ENCODE data around the gene ERMAP. TPM values are rescaled to one million over a fixed set of nuclear protein-coding genes. Genes with fewer than 3 reads are reported as not detected.
A peak's percentile ranks its signal among the peaks of the same experiment; 100 is the strongest.
"Not testable (repeated sequence)": the region's sequence is repeated elsewhere in the genome, so short reads cannot be mapped to it uniquely, and the experiment has no call there.

ERMAP gene
- total and polyA plus RNA-seq, 5 experiments from 2014 or later, result 1.1 to 9.4 (median 2.9) TPM

DNA sequence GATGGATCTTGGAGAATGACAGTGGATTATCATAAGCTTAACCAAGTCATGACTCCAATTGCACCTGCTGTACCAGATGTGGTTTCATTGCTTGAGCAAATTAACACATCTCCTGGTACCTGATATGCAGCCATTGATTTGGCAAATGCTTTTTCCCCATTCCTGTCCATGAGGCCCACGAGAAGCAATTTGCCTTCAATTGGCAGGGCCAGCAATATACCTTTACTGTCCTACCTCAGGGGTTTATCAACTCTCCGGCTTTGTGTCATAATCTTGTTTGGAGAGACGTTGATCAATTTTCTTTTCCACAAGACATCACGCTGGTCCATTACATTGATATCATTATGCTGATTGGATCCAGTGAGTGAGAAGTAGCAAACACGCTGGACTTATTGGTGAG, 49.6 kb downstream of the ERMAP start:
- no peak overlapping the region for H3K27ac Mint-ChIP-seq
- ATAC-seq (no peak), DNase-seq (no peak)
- peaks cover 0 to 4% (median 1%) of the 10 kb centered on the region in 4 donors for H3K4me1 Mint-ChIP-seq
- peaks cover 0 to 6% (median 0%) of the 10 kb centered on the region in 9 donors for H3K9me3 Mint-ChIP-seq
- POLR2A ChIA-PET, result no interaction called here
- peaks cover 7 to 21% (median 12%) of the 10 kb centered on the region in 5 donors for H3K27me3 Mint-ChIP-seq
- H3K4me3 Mint-ChIP-seq, result no peak overlapping the region
- peaks cover 0 to 6% (median 4%) of the 10 kb centered on the region in 3 donors for H3K36me3 Mint-ChIP-seq

DNA sequence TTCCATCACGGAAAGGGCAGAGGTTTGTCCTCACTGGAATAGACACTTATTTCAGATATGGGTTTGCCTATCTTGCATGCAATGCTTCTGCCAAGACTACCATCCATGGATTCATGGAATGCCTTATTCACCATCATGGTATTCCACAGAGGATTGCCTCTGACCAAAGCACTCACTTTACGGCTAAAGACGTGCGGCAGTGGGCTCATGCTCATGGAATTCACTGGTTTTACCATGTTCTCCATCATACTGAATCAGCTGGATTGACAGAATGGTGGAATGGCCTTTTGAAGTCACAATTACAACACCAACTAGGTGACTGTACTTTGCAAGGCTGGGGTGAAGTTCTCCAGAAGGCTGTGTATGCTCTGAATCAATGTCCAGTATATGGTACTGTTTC, 51.5 kb downstream of the ERMAP start:
- H3K4me3 Mint-ChIP-seq, H3K9me3 Mint-ChIP-seq, H3K4me1 Mint-ChIP-seq, H3K36me3 Mint-ChIP-seq, POLR2A ChIA-PET, H3K27me3 Mint-ChIP-seq, ATAC-seq, H3K27ac Mint-ChIP-seq, DNase-seq: not testable (repeated sequence)

DNA sequence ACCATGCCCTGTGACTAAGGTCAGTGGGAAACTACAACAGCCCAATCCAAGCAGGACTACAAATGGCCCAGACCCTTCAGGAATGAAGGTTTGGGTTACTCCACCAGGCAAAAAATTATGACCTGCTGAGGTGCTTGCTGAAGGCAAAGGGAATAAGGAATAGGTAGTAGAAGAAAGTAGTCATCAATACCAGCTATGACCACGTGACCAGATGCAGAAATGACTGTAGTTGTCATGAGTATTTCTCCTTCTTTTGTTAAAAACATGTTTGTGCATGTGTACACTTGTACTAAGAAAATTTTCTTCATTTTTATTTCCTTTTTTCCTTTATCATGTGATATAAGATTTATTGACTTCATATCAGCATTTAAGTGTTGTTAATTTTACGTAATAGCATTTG, 52.3 kb downstream of the ERMAP start:
- H3K4me3 Mint-ChIP-seq, H3K4me1 Mint-ChIP-seq, H3K9me3 Mint-ChIP-seq, H3K36me3 Mint-ChIP-seq, DNase-seq, H3K27me3 Mint-ChIP-seq, ATAC-seq, POLR2A ChIA-PET: not testable (repeated sequence)
- peak overlapping the region in 1 of 10 donors; percentile 2 for H3K27ac Mint-ChIP-seq

DNA sequence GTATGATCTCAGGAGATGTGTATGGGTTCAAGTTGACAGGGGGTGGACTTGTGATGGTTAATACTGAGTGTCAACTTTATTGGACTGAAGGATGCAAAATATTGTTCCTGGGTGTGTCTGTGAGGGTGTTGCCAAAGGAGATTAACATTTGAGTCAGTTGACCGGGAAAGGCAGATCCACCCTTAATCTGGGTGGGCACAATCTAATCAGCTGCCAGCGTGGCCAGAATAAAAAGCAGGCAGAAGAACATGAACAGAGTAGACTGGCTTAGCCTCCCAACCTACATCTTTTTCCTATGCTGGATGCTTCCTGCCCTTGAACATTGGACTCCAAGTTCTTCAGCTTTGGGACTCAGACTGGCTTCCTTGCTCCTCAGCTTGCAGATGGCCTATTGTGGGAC, 52.8 kb downstream of the ERMAP start:
- H3K4me3 Mint-ChIP-seq, H3K9me3 Mint-ChIP-seq, ATAC-seq, H3K36me3 Mint-ChIP-seq, DNase-seq, H3K27me3 Mint-ChIP-seq, H3K4me1 Mint-ChIP-seq, POLR2A ChIA-PET: not testable (repeated sequence)
- H3K27ac Mint-ChIP-seq, result peak overlapping the region in 2 of 10 donors; percentile 2 to 52

DNA sequence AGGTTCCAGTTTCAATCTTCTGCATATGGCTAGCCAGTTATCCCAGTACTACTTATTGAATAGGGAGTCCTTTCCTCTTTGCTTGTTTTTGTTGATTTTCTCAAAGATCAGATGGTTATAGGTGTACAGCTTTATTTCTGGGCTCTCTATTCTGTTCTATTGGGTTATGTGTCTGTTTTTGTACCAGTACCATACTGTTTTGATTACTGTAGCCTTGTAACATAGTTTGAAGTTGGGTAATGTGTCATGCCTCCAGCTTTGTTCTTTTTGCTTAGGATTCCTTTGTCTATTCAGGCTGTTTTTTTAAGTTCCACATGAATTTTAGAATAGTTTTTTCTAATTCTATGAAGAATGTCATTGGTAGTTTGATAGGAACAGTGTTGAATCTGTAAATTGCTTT, 56.2 kb downstream of the ERMAP start:
- POLR2A ChIA-PET, H3K27ac Mint-ChIP-seq, DNase-seq, H3K4me3 Mint-ChIP-seq, H3K36me3 Mint-ChIP-seq, ATAC-seq, H3K4me1 Mint-ChIP-seq, H3K9me3 Mint-ChIP-seq, H3K27me3 Mint-ChIP-seq: not testable (repeated sequence)

DNA sequence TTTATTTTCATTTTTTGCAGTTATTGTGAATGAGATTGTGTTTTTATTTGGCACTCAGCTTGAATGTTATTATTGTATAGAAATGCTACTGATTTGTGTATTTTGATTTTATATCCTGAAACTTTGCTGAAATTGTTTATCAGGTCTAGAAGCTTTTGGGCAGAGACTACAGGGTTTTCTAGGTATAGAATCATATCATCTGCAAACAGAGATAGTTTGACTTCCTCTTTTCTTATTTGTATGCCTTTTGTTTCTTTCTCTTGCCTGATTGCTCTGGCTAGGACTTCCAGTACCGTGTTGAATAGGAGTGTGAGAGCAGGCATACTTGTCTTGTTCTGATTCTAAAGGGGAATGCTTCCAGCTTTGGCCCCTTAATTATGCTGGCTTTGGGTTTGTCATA, 56.7 kb downstream of the ERMAP start:
- Mint-ChIP-seq H3K27ac (no peak overlapping the region), H3K27me3 (no peaks in the 10 kb centered on the region), H3K4me3 (no peak overlapping the region), H3K9me3 (peaks cover 0 to 10% (median 0%) of the 10 kb centered on the region in 9 donors), H3K4me1 (peaks cover 0 to 4% (median 1%) of the 10 kb centered on the region in 4 donors), H3K36me3 (peaks cover 0 to 5% (median 2%) of the 10 kb centered on the region in 3 donors)
- POLR2A ChIA-PET, result interaction anchor here (0.8 kb wide), 1 partner anchor 25 kb away, joined by 3 read pairs; no protein-coding TSS in a partner anchor
- no peak for ATAC-seq
- no peak for DNase-seq

DNA sequence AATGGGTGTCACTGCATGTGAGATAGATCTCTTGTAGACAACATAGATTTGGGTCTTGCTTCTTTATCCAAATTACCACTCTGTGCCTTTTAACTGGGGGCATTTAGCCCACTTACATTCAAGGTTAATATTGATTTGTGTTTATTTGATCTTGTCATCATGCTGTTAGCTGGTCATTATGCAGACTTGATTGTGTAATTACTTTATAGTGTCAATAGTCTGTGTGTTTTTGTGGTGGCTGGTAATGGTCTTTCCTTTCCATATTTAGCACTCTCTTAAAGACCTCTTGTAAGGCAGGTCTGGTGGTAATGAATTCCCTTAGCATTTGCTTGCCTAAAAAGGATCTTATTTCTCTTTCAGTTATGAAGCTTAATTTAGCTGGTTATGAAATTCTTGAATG, 59.1 kb downstream of the ERMAP start:
- Mint-ChIP-seq H3K27me3 (peaks cover 0 to 2% (median 0%) of the 10 kb centered on the region in 5 donors), H3K4me1 (peaks cover 0 to 3% (median under 1%) of the 10 kb centered on the region in 4 donors), H3K27ac (no peak overlapping the region), H3K4me3 (no peak overlapping the region), H3K9me3 (peaks cover 0 to 10% (median 0%) of the 10 kb centered on the region in 9 donors), H3K36me3 (peaks cover 0 to 5% (median 2%) of the 10 kb centered on the region in 3 donors)
- DNase-seq (no peak), ATAC-seq (no peak)
- POLR2A ChIA-PET, result no interaction called here

DNA sequence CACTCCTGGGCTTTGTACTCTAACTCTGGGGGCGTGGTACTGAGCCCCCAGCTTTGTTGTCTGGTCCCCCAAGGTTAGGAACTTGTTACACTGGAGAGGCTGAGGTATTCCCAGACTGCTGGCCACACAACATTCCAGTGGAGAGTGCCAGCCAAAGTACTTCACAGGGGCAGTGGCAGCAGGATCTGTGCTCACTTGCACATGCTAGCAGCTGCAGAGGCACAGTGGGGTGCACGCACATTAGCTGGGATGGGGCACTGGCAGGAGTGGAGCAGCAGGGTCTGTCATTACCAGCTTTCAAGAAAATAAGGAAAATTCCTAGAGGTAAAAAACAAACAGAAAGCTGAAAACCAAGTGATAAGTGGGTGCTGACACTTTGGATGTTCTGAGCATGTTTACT, 60.5 kb downstream of the ERMAP start:
- Mint-ChIP-seq H3K9me3 (peaks cover 0 to 10% (median 0%) of the 10 kb centered on the region in 9 donors), H3K27me3 (peaks cover 0 to 3% (median 0%) of the 10 kb centered on the region in 5 donors), H3K27ac (no peak overlapping the region), H3K4me3 (no peak overlapping the region), H3K4me1 (no peaks in the 10 kb centered on the region), H3K36me3 (peaks cover 0 to 5% (median 2%) of the 10 kb centered on the region in 3 donors)
- ATAC-seq (no peak), DNase-seq (no peak)
- POLR2A ChIA-PET, result no interaction called here

DNA sequence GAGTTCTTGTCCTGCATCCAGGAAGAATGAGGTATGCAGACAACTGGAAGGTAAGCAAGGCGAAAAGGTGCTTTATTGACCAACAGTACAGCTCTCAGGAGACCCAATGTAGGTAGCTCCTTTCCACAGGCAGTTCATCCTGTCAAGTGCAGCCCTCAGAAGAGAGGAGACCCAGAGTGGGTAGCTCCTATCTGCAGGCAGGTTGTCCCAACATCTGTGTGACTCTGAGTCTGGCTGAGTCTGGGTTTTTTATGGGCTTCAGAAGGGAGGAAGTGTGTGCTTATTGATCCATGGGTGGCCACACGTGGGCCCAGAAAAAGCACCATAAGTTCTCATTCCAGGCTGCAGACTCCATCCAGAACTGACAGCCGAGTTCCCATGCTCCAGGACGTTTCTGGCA, 63.5 kb downstream of the ERMAP start:
- no peak for ATAC-seq
- POLR2A ChIA-PET, result no interaction called here

DNA sequence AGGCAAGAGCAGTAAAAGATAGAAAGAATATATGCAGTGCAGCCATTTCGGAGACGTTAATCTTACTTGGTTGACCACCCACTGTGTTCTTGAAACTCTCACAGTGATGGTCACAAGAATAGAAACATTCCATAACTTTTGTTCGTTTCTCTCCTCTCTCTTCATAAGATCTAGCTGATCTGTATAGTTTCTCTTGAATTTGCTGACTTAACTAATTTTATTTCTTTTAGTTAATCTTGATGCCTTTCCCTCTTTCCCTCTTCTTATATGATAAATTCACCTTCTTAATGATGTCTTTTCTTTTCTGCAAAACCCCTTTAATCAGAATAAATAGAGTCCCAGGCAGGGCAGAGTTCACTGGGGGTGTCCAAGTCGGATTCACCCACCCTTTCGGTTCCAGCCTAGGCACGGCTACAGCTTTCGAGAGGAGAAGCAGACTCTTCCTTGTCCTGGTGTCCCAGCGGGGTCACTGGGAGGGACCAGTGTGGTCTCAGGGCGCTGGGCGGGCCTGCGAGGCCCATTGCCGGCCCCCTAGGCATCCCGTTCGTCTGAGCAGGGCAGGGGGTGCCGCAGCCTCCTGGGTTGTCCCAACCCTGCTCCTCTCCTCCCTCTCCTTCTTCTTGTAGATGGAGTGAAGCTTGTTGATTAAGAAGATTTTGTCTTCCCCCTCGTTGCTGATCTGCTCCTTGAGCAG, 69.3 kb downstream of the ERMAP start:
- POLR2A ChIA-PET, result no interaction called here
- Mint-ChIP-seq H3K9me3 (peaks cover 0 to 3% (median 0%) of the 10 kb centered on the region in 9 donors), H3K27ac (no peak overlapping the region), H3K4me3 (no peak overlapping the region), H3K27me3 (peaks cover 0 to 9% (median 3%) of the 10 kb centered on the region in 5 donors), H3K4me1 (no peaks in the 10 kb centered on the region), H3K36me3 (no peaks in the 10 kb centered on the region)
- ATAC-seq (no peak), DNase-seq (no peak)

More for the DNA sequence above, 63.5 kb downstream of the ERMAP start:
- H3K36me3 Mint-ChIP-seq, result no peaks in the 10 kb centered on the region
- H3K9me3 Mint-ChIP-seq, result peaks cover 0 to 3% (median 0%) of the 10 kb centered on the region in 9 donors
- no peak for DNase-seq
- peaks cover 0 to 6% (median 3%) of the 10 kb centered on the region in 5 donors for H3K27me3 Mint-ChIP-seq
- H3K4me3 Mint-ChIP-seq, result no peak overlapping the region
- H3K27ac Mint-ChIP-seq, result peak overlapping the region in 1 of 10 donors; percentile 65
- H3K4me1 Mint-ChIP-seq, result no peaks in the 10 kb centered on the region

DNA sequence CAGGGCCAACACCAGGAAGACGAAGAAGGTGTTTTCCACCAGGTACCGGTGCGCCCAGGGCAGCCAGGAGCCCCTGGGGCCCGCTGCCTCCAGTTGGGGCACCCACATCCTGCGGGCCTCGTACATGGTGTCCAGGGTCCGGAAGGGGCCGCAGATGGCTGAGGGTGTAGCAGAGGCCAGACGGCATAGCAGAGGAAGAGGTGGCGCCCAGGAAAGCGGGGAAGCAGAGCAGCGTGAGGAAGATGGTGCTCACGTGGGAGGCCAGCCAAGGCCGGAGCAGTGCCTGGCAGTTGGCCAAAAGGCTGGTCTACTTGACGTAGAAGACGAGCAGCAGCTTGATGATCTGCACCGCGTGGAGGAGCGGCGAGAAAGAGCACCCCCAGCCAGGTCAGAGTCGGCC, 69.9 kb downstream of the ERMAP start:
- H3K27ac Mint-ChIP-seq, result no peak overlapping the region
- no peaks in the 10 kb centered on the region for H3K9me3 Mint-ChIP-seq
- H3K36me3 Mint-ChIP-seq, result no peaks in the 10 kb centered on the region
- POLR2A ChIA-PET, result no interaction called here
- no peak for ATAC-seq
- peaks cover 0 to 5% (median 0%) of the 10 kb centered on the region in 4 donors for H3K4me1 Mint-ChIP-seq
- no peak overlapping the region for H3K4me3 Mint-ChIP-seq
- H3K27me3 Mint-ChIP-seq, result peaks cover 0 to 10% (median 3%) of the 10 kb centered on the region in 5 donors
- peak in 1 of 10 donors; percentile 3 for DNase-seq

DNA sequence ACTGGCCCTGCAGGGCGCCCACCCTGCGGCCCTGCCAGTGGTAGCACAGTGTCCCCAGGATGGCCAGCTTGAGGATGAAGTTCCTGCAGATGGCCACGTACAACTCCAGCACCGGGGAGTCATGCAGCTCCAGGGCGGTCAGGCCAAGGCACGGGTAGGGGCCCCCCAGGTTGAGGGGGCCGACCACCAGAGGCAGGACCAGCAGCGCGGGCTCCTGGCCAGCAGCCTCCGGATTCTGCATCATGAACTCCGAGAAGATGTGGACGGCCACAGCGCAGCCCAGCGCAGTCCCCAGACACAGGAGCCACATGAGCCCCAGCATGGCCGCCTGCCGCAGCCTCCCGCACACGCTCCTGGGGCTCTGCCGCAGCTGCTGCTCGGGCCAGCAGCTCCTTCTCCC, 70.4 kb downstream of the ERMAP start:
- no peak for ATAC-seq
- Mint-ChIP-seq H3K4me3 (no peak overlapping the region), H3K27ac (no peak overlapping the region), H3K9me3 (no peaks in the 10 kb centered on the region), H3K27me3 (peaks cover 0 to 10% (median 3%) of the 10 kb centered on the region in 5 donors), H3K4me1 (peaks cover 0 to 11% (median 0%) of the 10 kb centered on the region in 4 donors), H3K36me3 (no peaks in the 10 kb centered on the region)
- POLR2A ChIA-PET, result no interaction called here
- no peak for DNase-seq

DNA sequence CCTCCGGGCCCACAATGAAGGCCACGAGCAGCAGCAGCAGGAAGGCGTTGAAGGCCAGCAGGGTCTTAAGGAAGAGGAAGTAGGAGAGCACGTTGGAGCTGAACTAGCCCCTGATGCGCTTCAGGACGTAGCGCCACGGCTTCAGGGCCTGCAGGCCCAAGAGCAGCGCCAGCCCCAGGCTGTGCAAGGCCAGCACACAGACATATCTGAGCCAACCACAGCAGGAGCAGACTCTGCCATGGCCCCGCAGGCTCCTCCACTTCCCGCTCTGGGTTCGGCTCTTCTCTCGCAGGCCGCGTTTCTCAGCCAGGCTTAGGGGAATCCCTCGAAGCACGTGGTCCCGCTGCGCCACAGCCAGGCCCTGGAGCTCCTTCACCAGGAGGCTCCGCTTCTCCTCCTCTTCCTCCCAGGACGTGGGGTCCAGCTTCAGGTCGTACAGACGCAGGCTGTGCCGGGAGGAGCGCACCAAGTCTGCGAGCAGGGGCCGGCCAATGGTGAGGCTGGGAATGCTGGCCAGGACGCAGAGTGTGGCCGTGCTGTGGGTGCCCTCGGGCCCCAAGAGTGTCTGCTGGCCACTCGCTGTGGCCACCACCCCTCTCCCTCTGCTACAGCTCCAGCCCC, 71.2 kb downstream of the ERMAP start:
- H3K27ac Mint-ChIP-seq, result no peak overlapping the region
- no peak for DNase-seq
- no peaks in the 10 kb centered on the region for H3K9me3 Mint-ChIP-seq
- H3K4me1 Mint-ChIP-seq, result peaks cover 0 to 11% (median 0%) of the 10 kb centered on the region in 4 donors
- H3K36me3 Mint-ChIP-seq, result no peaks in the 10 kb centered on the region
- peaks cover 0 to 10% (median 3%) of the 10 kb centered on the region in 5 donors for H3K27me3 Mint-ChIP-seq
- ATAC-seq, result no peak
- no peak overlapping the region for H3K4me3 Mint-ChIP-seq
- POLR2A ChIA-PET, result no interaction called here
